Measurements from ENCODE around the gene CRTC3. TPM values are rescaled to one million over a fixed set of nuclear protein-coding genes. Genes with fewer than 3 reads are reported as not detected.
A peak's percentile ranks its signal among the peaks of the same experiment; 100 is the strongest.

Gene CRTC3
- total RNA-seq, 2 experiments from 2014 or later: 90.7 to 92.4 TPM

- intact Hi-C loops (cut with DNase I, micrococcal nuclease): loop anchor here in 1 of 2 experiments (10.0 kb wide), 1 partner anchor 321 kb away; no protein-coding TSS in a partner anchor
- no peaks in the 10 kb centered on the region for H3K9me3 Mint-ChIP-seq
- H3K27me3 Mint-ChIP-seq: no peaks in the 10 kb centered on the region
- H3K36me3 Mint-ChIP-seq (ENCODE audit: low read depth): peaks cover 37% of the 10 kb centered on the region
- DNase-seq (no peak), ATAC-seq (ENCODE audit: poor library complexity) (no peak)
- TF ChIP-seq CTCF (IDR thresholded peaks at IDR 0.05): no peak
- POLR2A ChIA-PET: no interaction called here
- CTCF ChIA-PET: no interaction called here
- H3K4me3 Mint-ChIP-seq: no peak overlapping the region
- H3K27ac Mint-ChIP-seq: peak overlapping the region; percentile 47
- Histone ChIP-seq H3K4me1 (ENCODE audit: insufficient read depth, low read length) (peaks cover 27% of the 10 kb centered on the region), H3K27me3 (ENCODE audit: control insufficient read depth in 1 of 2, insufficient read depth in 2 of 2, low read length in 2 of 2) (no peaks in the 10 kb centered on the region), H3K27ac (ENCODE audit: low read depth in 1 of 2, low read length in 2 of 2) (peak overlapping the region in 1 of 2 donors; percentile 13), H3K36me3 (ENCODE audit: insufficient read depth, low read length) (peaks cover 28% of the 10 kb centered on the region), H3K4me3 (ENCODE audit: low read length) (no peak overlapping the region), H3K9me3 (ENCODE audit: control insufficient read depth in 1 of 2, insufficient read depth in 1 of 2, low read length in 2 of 2) (peaks cover 0 to 6% of the 10 kb centered on the region in 2 experiments)
- H3K4me1 Mint-ChIP-seq (ENCODE audit: low read depth): peaks cover 33% of the 10 kb centered on the region
Measured at GRCh38 chr15:90645873-90646575, 116.3 kb downstream of the CRTC3 start.

- Histone ChIP-seq H3K4me3 (ENCODE audit: low read length) (no peak overlapping the region), H3K4me1 (ENCODE audit: insufficient read depth, low read length) (peaks cover 27% of the 10 kb centered on the region), H3K27ac (ENCODE audit: low read depth in 1 of 2, low read length in 2 of 2) (no peak overlapping the region), H3K27me3 (ENCODE audit: control insufficient read depth in 1 of 2, insufficient read depth in 2 of 2, low read length in 2 of 2) (no peaks in the 10 kb centered on the region), H3K9me3 (ENCODE audit: control insufficient read depth in 1 of 2, insufficient read depth in 1 of 2, low read length in 2 of 2) (peaks cover 0 to 6% of the 10 kb centered on the region in 2 experiments), H3K36me3 (ENCODE audit: insufficient read depth, low read length) (peaks cover 21% of the 10 kb centered on the region)
- Mint-ChIP-seq H3K36me3 (ENCODE audit: low read depth) (peaks cover 35% of the 10 kb centered on the region), H3K27ac (peak overlapping the region; percentile 47), H3K9me3 (no peaks in the 10 kb centered on the region), H3K27me3 (no peaks in the 10 kb centered on the region), H3K4me3 (no peak overlapping the region), H3K4me1 (ENCODE audit: low read depth) (peaks cover 34% of the 10 kb centered on the region)
- no peak for TF ChIP-seq CTCF (IDR thresholded peaks at IDR 0.05)
- DNase-seq (no peak), ATAC-seq (ENCODE audit: poor library complexity) (no peak)
- intact Hi-C loops (cut with DNase I, micrococcal nuclease): loop anchor here in 1 of 2 experiments (10.0 kb wide), 1 partner anchor 322 kb away; no protein-coding TSS in a partner anchor
- ChIA-PET POLR2A (no interaction called here), CTCF (no interaction called here)
Measured at GRCh38 chr15:90646662-90647305, 117.1 kb downstream of the CRTC3 start.

- Mint-ChIP-seq H3K36me3 (ENCODE audit: low read depth) (peaks cover 29% of the 10 kb centered on the region), H3K27ac (no peak overlapping the region), H3K4me3 (no peak overlapping the region), H3K27me3 (no peaks in the 10 kb centered on the region), H3K4me1 (ENCODE audit: low read depth) (peaks cover 34% of the 10 kb centered on the region), H3K9me3 (no peaks in the 10 kb centered on the region)
- TF ChIP-seq CTCF (IDR thresholded peaks at IDR 0.05): no peak
- no peak for ATAC-seq (ENCODE audit: poor library complexity)
- no peak overlapping the region for H3K4me3 ChIP-seq (ENCODE audit: low read length)
- H3K4me1 ChIP-seq (ENCODE audit: insufficient read depth, low read length): peaks cover 27% of the 10 kb centered on the region
- intact Hi-C loops (cut with DNase I, micrococcal nuclease): loop anchor here in 1 of 2 experiments (10.0 kb wide), 1 partner anchor 323 kb away; no protein-coding TSS in a partner anchor
- ChIA-PET POLR2A (interaction anchor here (1.0 to 1.3 kb wide), 7 partner anchors 11 to 285 kb away, joined by 3 to 7 read pairs (median 4); partner anchors contain the start of genes BLM and HDDC3), CTCF (interaction anchor here (0.5 to 2.0 kb wide), 24 partner anchors 9 to 287 kb away, joined by 3 to 17 read pairs (median 4); partner anchors contain the start of genes BLM, HDDC3 and UNC45A)
- H3K27ac ChIP-seq (ENCODE audit: low read depth in 1 of 2, low read length in 2 of 2): no peak overlapping the region
- no peaks in the 10 kb centered on the region for H3K27me3 ChIP-seq (ENCODE audit: control insufficient read depth in 1 of 2, insufficient read depth in 2 of 2, low read length in 2 of 2)
- H3K9me3 ChIP-seq (ENCODE audit: control insufficient read depth in 1 of 2, insufficient read depth in 1 of 2, low read length in 2 of 2): peaks cover 0 to 6% of the 10 kb centered on the region in 2 experiments
- peak in 1 of 14 experiments; percentile 37 for DNase-seq
- H3K36me3 ChIP-seq (ENCODE audit: insufficient read depth, low read length): peaks cover 16% of the 10 kb centered on the region
Measured at GRCh38 chr15:90647326-90647725, 117.6 kb downstream of the CRTC3 start.

All from CD4-positive, alpha-beta T cell (primary cell).